Measurements from ENCODE around the gene XYLT2.

- no peak for TF ChIP-seq ZNF180 (CRISPR knock-in tag; IDR thresholded peaks at IDR 0.05; ENCODE audit: borderline replicate concordance, low read depth)
- no peak for TF ChIP-seq EZH2 (conservative IDR thresholded peaks at IDR 0.05; ENCODE audit: low read depth, low read length)
- TF ChIP-seq HES4 (CRISPR knock-in tag; IDR thresholded peaks at IDR 0.05; ENCODE audit: borderline replicate concordance) = no peak
- no peak for TF ChIP-seq CTCF (CRISPR knock-in tag; IDR thresholded peaks at IDR 0.05)
These were observed 31.4 kb upstream of the XYLT2 start for GRCh38 chr17:50314456-50315011.

All from HepG2 (cell line).